Activated CD4-positive, alpha-beta T cell treated with anti-CD3 and anti-CD28 coated beads for 4 hours (primary cell): Measurements from ENCODE around the gene COLEC11.

Experiments used
- DNase-seq, 2 donors: peaks; one replicate each; pipeline ENCODE4 v3.0.0-alpha.2; 2020

Gene COLEC11

DNA sequence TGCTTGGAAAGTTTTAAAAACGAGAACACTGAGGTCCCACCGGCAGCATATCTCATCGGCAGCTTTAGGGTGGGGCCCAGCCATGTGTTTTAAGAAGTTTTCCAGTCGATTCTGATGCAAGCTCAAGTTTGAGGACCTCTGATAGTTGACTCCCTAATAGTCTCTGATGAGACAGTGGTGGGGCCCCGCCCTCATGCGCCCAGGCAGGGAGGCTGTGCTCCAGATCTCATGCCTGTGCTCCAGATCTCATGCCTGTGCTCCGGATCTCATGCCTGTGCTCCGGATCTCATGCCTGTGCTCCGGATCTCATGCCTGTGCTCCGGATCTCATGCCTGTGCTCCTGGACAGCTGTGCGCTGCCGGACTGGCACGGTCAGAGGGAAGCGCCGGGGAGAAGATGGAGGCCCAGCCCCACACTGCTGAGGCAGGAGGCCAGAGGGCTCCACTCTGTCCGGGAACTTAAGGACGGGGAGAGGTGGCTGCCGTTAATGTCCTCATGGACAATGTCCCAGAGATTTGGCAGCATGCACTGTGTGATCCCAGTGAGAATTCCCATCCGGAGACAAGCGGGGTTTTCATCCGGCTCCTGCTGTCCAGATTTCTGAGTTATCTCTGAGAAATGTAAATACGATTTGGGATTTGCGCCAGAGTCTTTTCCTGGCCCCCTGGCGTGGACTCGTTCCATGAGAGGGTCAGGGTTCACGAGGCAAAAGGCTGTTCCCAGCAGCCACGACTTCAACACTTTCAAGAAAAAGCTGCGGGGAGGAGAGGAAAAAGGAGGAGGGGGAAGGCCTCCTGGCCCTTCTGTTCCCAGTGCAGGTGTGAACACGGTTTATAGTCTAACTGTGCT lies 9.4 kb upstream of the COLEC11 start:
- DNase-seq = no peak

DNA sequence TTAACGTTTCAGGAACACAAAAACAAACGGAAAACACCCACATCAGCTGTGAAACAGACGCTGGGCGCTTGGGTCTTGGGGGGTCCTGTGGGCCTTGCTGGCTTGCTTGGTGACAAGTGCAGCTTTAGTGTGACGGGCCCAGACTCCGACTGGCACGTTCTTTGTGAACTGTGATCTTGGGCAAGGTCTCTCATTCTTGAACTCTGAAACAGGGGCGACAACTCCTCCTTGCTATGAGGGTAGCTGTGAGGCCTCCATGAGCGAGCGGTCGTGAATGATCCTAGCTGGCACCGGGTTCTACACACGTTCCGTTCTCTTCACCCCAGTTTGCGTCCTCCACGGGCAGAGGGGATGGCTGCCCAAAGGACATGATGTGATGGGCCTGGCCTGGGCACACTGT lies 8.7 kb upstream of the COLEC11 start:
- DNase-seq = no peak

DNA sequence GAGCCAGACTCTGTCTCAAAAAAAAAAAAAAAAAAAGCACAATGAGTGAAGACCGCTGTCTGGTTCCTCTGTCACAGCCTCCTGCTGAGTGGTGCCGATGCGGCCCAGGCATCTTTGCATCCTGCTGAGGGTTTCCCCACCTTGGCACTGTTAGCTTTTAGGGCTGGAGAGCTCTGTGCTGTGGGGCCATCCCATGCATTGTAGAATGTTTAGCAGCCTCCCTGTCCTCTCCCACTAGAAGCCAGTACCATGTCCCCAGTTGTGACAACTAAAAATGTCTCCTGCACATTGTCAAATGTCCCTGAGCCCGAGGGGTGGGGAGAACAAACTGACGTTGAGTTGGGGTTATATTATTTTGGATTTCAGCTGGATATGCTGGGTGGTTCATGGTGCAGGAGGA lies 7.9 kb upstream of the COLEC11 start:
- DNase-seq = no peak

DNA sequence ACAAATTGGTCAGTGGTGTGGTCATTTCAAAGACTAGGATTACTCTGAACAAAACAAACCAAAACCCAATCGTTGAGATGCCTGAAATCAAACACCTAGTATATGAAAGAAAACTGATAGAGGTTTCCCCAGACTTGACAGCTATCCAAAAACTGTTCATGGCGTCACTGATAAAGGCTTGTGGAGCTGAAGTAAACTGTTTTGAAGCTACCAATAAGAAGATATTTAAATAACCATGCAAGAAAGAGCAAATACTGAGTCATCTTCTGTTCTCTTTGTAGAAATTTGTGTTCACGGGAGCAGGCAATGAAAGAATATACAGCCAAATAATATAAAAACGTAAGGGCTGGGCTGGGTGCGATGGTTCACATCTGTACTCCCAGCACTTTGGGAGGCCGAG lies 7.5 kb upstream of the COLEC11 start:
- DNase-seq = no peak

DNA sequence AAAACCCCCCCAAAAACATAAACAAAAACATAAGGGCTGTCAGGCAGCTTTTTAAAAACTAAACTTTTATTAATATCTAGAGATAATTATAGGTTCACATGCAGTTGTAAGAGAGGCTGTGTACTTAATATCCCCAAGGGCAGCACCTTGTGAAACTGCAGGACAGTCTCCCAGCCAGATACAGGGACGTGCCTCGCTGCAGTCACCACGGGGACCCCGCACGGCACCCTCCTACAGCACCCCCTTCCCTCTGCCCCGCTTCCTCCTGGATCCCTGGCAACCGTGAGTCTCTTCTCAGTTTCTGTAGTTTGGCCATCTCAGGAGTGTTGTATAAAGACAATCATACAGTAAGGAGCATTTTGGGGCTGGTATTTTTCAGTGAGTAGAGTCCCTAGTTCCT lies 6.8 kb upstream of the COLEC11 start:
- no peak for DNase-seq

DNA sequence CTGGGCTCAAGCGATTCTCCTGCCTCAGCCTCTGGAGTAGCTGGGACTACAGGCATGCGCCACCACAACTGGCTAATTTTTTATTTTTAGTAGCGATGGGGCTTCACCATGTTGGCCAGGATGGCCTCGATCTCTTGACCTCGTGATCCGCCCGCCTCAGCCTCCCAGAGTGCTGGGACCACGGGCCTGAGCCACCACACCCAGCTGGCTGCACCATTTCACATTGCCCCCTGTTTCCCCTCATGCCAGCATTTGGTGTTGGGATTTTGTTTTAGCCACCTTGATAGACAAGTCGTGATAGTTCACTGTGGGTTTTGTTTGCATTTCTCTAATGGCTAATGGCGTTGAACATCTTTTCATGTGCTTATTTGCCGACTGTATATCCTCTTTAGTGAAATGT lies 5.8 kb upstream of the COLEC11 start:
- no peak for DNase-seq

DNA sequence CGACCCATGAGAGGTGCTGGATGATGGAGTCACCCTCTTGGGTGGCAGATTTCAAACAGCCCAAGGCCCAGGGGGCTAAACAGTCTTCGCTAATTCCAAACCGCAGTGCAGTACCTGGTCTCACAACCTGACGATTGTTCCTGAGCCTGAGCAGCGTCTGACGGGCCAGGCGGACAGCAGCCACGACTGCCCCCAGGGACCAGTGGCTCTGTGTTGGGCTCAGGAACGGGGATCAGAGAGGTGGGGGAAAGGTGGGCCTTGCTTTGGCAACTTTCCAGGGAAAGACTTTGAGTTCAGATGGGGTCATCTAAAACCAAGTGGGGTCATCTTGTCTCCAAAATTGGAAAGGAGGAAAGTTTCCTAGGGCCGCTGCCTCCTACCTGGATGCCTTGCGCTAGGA lies 492 bp downstream of the COLEC11 start:
- DNase-seq = no peak

DNA sequence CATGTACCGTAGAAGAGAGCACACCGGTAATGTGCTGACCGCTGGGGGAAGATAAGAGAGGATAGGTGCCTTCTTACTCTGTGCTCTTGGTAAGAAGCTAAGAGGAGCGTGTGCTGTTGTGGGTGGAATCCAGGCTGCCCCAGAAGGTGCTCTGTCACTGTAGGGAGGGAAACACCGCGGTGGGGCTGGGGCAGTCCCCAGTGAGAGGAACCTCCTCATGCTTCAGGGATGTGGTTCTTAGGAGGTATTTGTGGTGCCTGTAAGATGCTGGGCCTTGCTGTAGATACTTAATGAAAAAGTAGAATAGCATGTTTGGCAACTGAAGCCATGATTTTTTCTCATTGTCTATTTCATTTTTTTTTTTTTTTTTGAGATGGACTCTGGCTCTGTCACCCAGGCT lies 1.1 kb downstream of the COLEC11 start:
- peak in 1 of 2 donors; percentile 22 for DNase-seq

DNA sequence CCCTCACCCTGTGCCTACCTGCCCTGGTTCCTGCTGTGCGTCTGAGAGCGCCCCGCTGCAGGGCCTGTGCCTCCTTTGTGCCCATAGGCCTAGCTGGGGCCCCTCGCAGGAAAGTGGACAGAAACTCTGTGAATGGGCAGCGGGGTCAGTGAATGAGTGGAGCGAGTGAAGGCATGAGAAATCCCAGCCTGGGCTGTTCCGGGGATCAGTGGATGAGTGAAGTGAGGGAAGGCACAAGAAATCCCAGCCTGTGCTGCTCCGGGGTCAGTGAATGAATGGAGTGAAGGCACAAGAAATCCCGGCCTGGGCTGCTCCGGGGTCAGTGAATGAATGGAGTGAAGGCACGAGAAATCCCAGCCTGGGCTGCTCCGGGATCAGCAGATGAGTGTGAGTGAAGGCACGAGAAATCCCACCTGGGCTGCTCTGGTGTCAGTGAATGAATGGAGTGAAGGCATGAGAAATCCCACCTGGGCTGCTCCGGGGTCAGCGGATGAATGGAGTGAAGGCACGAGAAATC lies 2.0 kb downstream of the COLEC11 start:
- DNase-seq = no peak

DNA sequence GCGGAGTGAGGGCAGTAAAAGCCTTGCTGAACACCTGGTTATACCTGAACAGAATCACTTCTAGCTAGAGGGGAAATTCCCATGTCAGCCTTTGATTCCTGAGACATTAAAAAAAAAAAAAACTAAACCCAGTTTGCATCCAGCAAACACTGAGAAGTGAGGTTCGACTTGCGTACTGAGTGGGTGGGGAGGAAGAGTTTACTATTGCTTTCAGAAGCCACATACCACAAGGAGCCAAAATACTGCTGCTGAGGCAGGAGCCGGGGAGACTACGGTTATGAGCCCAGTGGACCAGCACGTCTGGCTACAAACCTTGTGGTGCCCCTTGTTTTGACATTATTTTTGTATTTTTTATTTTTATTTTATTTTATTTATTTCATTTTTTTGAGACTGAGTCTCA lies 2.7 kb downstream of the COLEC11 start:
- DNase-seq = no peak

DNA sequence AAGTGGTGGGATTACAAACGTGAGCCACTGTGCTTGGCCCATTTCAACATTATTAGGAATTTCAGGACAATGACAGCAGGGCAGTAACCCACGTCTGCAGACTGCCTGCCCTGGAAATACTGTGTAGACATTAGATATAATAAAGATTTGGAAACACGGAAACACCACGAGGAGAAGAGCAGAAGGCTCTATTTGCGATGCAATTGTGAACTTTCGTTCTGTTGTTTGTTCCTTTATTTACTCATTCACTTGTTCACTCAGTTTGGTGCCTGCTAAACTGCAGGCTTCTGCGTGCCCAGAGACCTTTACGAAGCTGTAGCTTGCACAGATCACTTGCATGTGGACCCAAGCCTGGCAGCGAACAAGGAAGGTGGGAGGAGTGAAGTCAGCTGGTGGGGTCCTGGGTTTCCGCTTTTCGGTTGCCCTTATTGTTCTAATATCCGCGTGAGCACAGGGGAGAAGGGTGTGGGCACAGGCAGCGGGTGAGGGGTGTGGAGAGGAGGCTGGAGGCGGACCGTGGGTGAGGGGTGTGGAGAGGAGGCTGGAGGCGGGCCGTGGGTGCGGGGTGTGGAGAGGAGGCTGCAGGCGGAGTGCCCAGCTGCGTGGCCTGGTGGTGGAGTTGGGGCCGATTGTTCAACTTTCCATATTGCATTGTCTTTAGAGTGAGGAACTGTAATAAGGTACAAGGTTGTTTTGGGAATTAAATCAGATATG lies 3.4 kb downstream of the COLEC11 start:
- no peak for DNase-seq

DNA sequence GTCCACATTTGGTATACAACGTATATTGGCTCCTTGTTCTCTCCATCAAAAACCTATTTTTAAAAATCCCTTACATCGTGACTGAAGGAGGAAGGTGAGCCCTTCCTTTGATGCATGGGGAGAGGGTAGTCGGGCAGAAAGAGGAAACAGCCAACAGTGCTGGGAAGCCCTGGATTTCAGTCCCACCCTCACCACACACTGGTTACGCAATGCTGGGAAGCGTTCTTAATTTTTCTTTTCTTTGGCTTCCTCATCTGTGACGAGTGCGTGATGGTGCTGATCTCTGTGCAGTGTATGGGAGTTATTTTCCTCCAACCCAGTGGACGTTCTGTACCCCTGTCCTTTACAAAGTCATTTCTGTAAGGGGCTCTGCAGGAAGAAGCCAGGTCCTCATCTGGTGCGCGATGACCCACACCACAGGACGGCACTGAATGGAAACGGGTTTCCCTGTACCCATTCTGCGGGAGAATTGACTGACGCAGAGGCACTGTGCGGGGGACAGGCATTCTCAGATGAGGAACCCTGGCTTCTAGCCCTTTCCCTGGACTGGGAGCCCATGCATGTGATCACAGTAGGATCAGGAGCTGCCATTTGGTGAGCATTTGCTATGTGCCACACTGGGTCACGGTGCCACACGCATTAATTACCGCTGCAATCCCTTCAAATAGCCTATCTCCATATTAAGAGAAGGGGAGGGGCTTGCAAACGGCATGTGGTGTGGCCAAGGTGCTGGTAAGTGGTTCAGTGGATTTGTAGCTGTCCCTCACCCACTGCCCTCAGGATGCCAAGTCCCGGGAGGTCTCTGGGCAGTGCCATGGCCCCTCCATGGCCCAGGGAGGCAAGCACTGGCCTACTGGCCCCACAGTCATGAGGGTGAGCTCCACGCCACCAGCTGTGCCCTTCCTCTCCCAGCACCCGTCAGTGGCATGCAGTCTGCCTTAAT lies 4.3 kb downstream of the COLEC11 start:
- DNase-seq = no peak

DNA sequence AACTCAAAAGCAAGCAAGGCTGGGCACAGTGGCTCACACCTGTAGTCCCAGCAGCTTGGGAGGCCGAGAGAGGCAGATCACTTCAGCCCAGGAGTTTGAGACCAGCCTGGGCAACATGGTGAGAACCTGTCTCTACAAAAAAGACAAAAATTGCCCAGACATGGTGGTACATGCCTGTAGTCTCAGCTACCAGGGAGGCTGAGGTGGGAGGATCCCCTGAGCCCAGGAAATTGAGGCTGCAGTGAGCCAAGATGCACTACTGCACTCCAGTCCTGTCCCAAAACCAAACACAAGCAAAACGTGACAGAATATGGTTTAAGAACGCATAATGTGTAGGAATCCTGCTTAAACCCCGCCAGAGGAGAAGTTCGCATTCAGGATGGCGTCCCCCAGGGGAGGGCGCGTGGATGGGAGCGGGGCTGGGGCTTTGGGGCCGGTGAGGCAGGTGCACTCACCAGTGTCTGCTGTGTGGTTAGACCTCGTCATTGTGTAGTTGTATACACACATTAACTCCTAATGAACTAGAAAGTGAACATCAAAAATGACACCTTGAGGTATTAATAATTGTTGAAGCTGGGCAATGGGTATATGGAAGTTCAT lies 5.4 kb downstream of the COLEC11 start:
- no peak for DNase-seq

DNA sequence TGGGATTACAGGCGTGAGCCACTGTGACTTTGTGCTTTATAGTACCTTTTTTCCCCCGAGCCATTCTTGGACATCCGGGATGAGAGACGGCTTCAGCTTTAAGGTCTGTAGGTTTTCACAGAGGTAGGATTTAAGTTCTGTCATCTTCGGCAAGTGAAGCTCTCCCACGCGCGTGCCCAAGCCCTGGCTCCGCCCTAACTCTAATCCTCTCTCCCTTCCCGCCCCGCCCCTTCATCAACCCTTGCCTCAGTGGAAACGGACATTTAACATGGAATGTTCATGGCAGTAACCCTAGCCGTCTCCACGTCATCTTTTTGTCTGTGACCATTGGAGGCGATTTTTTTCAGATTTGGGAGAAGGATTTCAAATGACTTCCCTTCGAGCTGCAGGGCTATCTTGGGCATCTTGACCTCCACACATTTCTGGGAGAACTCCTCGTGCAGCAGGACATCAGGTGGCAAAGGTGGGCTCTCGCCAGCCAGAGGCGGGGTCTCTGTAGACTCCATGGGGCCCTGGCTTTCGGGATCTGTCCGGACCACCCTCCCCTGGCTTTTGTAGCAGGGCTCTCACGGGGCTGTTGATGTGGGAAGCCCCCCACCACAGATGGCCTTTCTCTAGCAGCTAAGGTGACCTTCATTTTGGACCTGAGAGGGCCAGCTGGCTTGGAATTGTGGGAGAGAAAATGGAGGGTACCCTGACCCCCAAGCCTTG lies 6.8 kb downstream of the COLEC11 start:
- DNase-seq = no peak

DNA sequence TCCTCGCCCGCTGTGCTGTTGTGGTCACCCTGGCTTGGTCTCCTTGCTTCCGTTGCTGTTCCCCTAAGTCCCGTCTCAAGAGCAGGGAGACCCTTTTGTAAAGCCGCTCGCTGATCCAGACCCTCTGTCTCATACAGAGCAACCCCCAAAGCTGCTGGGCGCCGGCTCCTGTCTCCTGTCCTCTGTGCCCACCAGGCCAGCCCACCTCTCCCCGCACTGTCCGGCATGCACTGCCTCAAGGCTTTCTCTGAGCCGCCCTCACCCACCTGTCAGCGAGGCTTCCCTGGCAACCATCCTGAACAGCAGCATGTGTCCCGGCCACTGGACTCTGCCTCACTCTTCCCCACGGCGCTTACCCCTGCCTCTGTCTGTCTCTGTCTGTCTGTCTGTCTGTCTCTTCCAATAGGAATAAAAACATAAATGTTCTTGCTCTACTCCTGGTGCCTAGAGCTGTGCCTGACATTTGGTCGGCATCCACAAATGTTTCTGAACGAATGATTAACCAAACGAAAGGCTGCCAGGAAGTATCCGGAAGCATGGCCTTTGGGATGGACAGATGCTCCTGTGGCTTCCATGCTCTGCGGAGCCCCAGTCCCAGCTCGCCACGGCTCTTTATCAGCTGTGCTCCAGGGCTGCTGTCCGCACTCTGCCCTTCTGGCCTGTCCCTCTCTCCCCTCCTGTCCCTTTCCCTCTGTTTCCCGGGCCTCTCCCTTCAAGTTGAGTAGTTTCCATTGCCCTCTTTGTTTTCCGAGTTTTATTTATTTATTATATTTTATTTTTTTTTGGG lies 7.8 kb downstream of the COLEC11 start:
- no peak for DNase-seq

DNA sequence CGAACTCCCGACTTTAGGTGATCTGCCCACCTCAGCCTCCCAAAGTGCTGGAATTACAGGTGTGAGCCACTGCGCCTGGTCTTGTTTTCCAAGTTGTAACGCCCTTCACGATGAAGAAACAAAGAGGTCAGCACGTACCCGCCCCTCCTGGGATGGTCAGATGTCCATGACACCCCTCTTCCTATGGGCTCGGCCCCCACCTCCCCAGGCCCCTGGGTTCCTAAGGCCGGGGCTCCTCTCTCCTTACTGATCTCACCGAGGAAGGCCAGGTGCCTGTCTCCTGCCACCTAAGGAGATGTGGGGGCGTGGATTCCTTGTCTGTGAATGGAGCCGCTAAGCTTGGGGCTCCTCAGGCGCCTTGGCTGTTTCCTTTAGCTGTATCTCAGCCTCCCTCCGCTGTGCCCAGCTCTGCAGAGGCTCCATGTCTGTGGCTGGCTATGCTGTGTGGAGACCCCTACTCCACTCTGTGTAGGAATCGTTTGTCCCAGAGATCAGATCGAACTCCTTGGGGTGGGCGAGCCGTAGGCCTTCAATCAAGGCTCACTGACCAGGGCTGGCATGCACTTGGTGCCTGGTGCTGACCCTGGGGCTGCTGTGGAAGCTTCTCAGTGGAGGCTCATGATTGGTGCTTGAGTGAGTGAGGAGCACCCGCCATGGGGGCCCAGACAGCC lies 8.8 kb downstream of the COLEC11 start:
- DNase-seq = no peak

DNA sequence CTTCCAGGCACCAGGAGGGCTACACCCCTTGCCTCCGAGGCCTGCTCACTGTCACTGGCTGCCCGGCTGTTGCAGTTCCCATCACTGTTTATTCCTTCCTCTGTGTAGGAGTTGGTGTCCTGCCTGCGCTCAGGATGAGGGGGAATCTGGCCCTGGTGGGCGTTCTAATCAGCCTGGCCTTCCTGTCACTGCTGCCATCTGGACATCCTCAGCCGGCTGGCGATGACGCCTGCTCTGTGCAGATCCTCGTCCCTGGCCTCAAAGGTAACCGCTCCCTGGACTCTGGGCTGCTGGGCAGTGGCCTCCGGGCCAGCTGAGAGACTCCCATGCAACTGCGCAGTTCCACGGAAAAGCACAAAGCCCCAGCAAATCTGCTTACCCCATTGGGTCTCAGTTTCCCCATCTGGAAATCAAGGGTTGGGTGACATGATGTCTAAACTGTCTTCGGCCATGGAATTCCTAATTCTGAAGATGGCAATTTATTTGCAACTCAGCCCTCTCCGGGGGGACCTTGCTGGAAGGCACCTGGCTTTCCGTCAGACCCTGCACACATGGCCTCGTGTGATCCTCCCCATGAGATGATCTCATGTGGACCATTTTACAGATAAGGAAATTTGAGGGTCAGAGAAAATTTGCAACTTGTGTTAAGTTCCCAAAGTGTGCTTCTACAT lies 9.4 kb downstream of the COLEC11 start:
- DNase-seq = no peak

DNA sequence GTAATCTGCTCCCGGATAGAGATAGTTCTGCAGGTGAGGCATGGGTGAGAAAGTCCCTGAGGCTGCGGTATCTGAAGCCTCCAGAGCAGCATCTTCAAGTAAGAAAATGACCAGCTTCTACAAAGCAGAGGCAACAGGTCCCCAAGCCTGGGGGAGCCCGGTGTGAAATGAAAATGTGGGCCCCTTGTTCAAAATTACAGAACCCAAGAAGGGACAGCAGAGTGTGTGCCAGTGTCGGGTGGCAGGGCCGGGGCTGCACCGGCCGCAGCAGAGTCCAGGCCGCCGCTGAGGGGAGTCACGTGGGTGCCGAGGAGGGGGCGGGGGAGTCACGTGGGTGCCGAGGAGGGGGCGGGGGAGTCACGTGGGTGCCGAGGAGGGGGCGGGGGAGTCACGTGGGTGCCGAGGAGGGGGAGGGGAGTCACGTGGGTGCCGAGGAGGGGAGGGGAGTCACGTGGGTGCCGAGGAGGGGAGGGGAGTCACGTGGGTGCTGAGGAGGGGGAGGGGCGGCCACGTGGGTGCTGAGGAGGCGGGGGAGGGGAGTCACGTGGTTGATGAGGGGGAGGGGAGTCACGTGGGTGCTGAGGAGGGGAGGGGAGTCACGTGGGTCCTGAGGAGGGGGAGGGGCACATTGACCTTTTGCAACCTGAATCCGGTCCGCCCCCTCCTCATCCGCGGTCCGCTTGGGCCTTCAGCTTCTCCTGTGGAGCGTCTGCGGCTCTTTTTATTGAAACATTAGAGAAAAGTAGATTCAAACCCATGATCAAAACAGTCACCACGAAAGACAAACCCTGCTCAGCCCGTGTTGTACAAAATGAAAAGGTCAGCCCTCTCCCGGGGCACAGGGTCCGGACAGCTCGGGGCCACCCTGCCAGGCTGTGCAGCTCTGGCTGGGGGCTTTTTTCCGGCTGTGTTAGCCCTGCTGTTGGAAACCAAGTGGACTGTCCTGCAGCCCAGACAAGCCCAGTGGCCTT lies 10.4 kb downstream of the COLEC11 start:
- peak; percentile 37 to 63 for DNase-seq

DNA sequence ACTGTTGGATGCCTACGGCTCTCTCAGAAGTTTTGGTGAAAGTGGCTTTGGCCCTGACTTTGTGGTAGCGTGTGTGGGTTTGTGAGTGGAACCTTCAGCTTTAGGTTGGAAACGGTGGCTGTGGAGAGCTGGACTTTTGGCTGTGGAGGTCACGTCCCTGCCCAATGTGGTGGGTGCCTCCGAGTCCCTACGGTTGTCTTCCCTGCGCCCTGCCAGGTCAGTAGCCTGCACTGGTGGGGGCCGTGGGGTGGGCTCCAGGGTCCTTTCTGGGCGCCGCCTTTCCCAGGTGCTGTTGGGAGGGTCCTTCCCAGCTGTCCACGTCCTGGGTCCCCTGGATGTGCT lies 11.1 kb downstream of the COLEC11 start:
- no peak for DNase-seq
